NB4 (cell line): ENCODE measurements around the gene MAP3K20.

Experiments used
- DNase-seq: peaks from one replicate; pipeline ENCODE4 v3.0.0; 2010; ENCODE audit warnings: low read depth
- H3K4me3 ChIP-seq: one replicate; pipeline ENCODE4 v1.5.1; 2011; ENCODE audit warnings: mild to moderate bottlenecking, low read depth, low read length, moderate library complexity
- CTCF ChIP-seq: IDR thresholded peaks from one replicate; pipeline ENCODE4 v1.5.1; 2012; ENCODE audit warnings: low read depth, low read length
- MAX ChIP-seq: IDR thresholded peaks from 2 replicates; pipeline ENCODE4 v1.6.1; 2011; ENCODE audit warnings: low read depth, low read length
- MYC ChIP-seq: IDR thresholded peaks from 2 replicates; pipeline ENCODE4 v1.6.1; 2011; ENCODE audit warnings: low read depth, low read length
- POLR2A ChIP-seq: IDR thresholded peaks from 2 replicates; pipeline ENCODE4 v1.6.1; 2011; ENCODE audit warnings: mild to moderate bottlenecking; ENCODE audit not compliant: insufficient read length; ENCODE audit errors: extremely low read depth

Gene MAP3K20

GRCh38 chr2:173095356-173095755, 19.7 kb downstream of the MAP3K20 start:
- no peak for TF ChIP-seq POLR2A
- TF ChIP-seq MYC: no peak
- TF ChIP-seq MAX: no peak
- no peak for TF ChIP-seq CTCF
- no peak overlapping the region for H3K4me3 ChIP-seq
- DNase-seq: no peak

GRCh38 chr2:173099271-173099670, 23.6 kb downstream of the MAP3K20 start:
- TF ChIP-seq MYC (no peak), POLR2A (no peak), CTCF (no peak), MAX (no peak)
- no peak for DNase-seq
- H3K4me3 ChIP-seq: no peak overlapping the region

GRCh38 chr2:173099804-173100203, 24.2 kb downstream of the MAP3K20 start:
- TF ChIP-seq CTCF (no peak), POLR2A (no peak), MYC (no peak), MAX (no peak)
- H3K4me3 ChIP-seq: no peak overlapping the region
- DNase-seq: no peak

- no peak for TF ChIP-seq MYC
- TF ChIP-seq CTCF: no peak
- TF ChIP-seq MAX: no peak
- TF ChIP-seq POLR2A: no peak
- DNase-seq: no peak
- H3K4me3 ChIP-seq: no peak overlapping the region
Measured at GRCh38 chr2:173101687-173102086, 26.0 kb downstream of the MAP3K20 start.

- no peak for DNase-seq
- H3K4me3 ChIP-seq: no peak overlapping the region
- TF ChIP-seq CTCF: no peak
- TF ChIP-seq MYC: no peak
- no peak for TF ChIP-seq POLR2A
- TF ChIP-seq MAX: no peak
Measured at GRCh38 chr2:173104156-173104555, 28.5 kb downstream of the MAP3K20 start.

GRCh38 chr2:173106959-173107628, 31.4 kb downstream of the MAP3K20 start:
- DNase-seq: no peak
- TF ChIP-seq MAX: no peak

More at GRCh38 chr2:173106959-173107628, 31.4 kb downstream of the MAP3K20 start:
- no peak overlapping the region for H3K4me3 ChIP-seq
